Muscle layer of colon (tissue), 2 donors: ENCODE data around the gene PCSK9.

Source experiments
- H3K27ac ChIP-seq: one replicate; pipeline ENCODE4 v1.7.0; 2013; ENCODE audit warnings: low read depth, mild to moderate bottlenecking, low read length, moderate library complexity
- H3K27me3 ChIP-seq, 2 donors: one replicate each; pipeline ENCODE4 v1.7.0; 2013; ENCODE audit warnings: low read length in 2 of 2, mild to moderate bottlenecking in 2 of 2; ENCODE audit not compliant: insufficient read depth in 2 of 2, control insufficient read depth in 1 of 2
- H3K36me3 ChIP-seq: one replicate; pipeline ENCODE4 v1.7.0; 2013; ENCODE audit warnings: mild to moderate bottlenecking, low read length; ENCODE audit not compliant: insufficient read depth
- H3K4me1 ChIP-seq: one replicate; pipeline ENCODE4 v1.7.0; 2013; ENCODE audit warnings: mild to moderate bottlenecking, low read length; ENCODE audit not compliant: insufficient read depth
- H3K4me3 ChIP-seq, 2 donors: one replicate each; pipeline ENCODE4 v1.7.0; 2013; ENCODE audit warnings: low read length in 2 of 2, low read depth in 1 of 2, mild to moderate bottlenecking in 1 of 2, moderate library complexity in 1 of 2
- H3K9ac ChIP-seq: one replicate; pipeline ENCODE4 v1.7.0; 2013; ENCODE audit warnings: low read length
- H3K9me3 ChIP-seq: one replicate; pipeline ENCODE4 v1.7.0; 2013; ENCODE audit warnings: mild to moderate bottlenecking, low read length
- donor health status: abdominal sarcoma.
- donor health status: Adenocarcinoma of cecum.

Gene PCSK9

DNA sequence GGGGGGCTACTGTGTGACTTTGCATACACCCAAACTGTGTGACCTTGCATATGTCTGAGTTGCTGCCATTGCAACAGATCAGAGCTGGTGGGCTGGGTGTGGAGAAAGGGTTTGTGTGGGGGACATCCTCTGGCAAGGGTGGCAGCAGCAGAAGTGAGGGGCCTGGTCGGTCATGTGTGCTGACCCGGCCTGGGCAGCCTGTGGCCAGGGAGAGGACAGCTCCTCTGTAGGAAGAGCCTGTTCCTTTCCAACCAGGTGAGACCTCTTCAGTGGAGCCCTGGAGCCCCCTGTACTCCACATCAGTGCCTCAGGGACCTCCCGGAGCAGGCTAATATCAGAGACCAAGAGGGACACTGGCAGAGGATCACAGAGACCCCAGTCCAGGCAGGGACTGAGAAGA, 8.3 kb downstream of the PCSK9 start:
- H3K4me1 ChIP-seq = no peaks in the 10 kb centered on the region
- H3K27me3 ChIP-seq = no peaks in the 10 kb centered on the region

DNA sequence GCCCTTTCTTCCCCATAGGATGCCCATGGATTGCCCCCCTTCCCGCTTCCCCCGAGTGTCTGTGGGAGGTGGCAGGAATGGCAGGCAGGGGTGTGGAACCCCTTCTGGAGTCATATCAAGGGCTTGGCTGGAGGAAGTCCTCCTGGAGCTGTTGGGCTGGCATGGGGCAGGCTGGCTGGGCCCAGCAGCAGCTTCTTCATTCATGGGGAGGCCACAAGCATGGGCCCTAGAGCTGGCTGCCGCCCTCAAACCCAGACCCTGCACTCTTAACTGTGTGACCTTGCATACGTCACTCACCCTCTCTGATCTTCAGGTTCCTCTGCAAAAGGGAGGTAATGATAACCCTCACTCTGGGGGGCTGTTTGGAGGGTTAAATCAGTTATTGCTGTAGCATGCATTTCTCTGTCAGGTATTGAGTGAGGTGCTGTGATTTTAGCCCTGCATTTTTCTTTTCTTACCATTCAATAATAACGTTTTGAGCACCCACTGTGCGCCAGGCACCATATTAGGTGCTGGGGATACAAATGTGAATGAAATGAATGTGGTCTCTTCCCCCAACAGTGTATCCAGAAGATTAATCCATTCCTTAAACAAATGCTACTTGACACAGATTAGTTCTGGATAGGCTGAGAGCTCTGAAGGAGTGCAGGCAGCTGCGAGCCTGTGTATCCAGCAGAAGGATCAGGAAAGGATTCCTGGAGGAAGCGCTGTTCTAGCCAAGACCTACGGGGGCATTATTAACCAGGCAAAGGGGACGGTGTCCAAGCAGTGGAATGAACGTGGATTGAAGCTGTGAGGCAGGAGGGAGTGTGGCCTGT, 9.3 kb downstream of the PCSK9 start:
- Histone ChIP-seq H3K4me3 (no peak overlapping the region), H3K27ac (no peak overlapping the region), H3K4me1 (no peaks in the 10 kb centered on the region), H3K27me3 (no peaks in the 10 kb centered on the region), H3K9ac (no peak overlapping the region), H3K36me3 (no peaks in the 10 kb centered on the region), H3K9me3 (no peaks in the 10 kb centered on the region)

More for the DNA sequence above, 8.3 kb downstream of the PCSK9 start:
- Histone ChIP-seq H3K9me3 (no peaks in the 10 kb centered on the region), H3K9ac (no peak overlapping the region), H3K27ac (no peak overlapping the region), H3K36me3 (no peaks in the 10 kb centered on the region), H3K4me3 (no peak overlapping the region)

- no peaks in the 10 kb centered on the region for H3K36me3 ChIP-seq
- no peak overlapping the region for H3K9ac ChIP-seq
- no peak overlapping the region for H3K4me3 ChIP-seq
- no peaks in the 10 kb centered on the region for H3K4me1 ChIP-seq
- H3K27me3 ChIP-seq = no peaks in the 10 kb centered on the region
- H3K9me3 ChIP-seq = no peaks in the 10 kb centered on the region
- no peak overlapping the region for H3K27ac ChIP-seq
These were observed 10.0 kb downstream of the PCSK9 start for GRCh38 chr1:55049271-55049913.

DNA sequence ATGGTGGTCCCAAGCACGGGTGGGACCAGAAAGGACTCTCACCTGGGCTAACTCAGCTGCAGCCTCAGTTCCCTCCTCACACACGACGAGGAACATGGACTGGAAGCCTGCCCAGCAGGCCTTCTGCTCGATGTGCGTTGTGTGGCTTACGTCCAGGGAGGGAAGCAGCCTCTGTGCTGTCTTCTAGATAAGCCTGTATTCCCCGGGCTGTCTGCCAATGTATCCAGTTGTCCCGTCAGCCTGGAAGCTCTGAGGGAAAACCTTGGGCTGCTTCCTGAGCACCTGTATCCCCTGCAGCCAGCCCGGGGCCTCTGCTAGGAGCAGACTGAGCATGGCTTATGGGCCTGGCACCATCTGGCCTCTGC, 10.5 kb downstream of the PCSK9 start:
- Histone ChIP-seq H3K9me3 (no peaks in the 10 kb centered on the region), H3K4me1 (no peaks in the 10 kb centered on the region), H3K27me3 (no peaks in the 10 kb centered on the region), H3K27ac (no peak overlapping the region), H3K36me3 (no peaks in the 10 kb centered on the region), H3K9ac (no peak overlapping the region), H3K4me3 (no peak overlapping the region)

- no peak overlapping the region for H3K4me3 ChIP-seq
- no peak overlapping the region for H3K27ac ChIP-seq
- no peaks in the 10 kb centered on the region for H3K27me3 ChIP-seq
- H3K9ac ChIP-seq = no peak overlapping the region
- no peaks in the 10 kb centered on the region for H3K36me3 ChIP-seq
- no peaks in the 10 kb centered on the region for H3K9me3 ChIP-seq
- H3K4me1 ChIP-seq = no peaks in the 10 kb centered on the region
These were observed 10.9 kb downstream of the PCSK9 start for GRCh38 chr1:55050283-55050682.

GRCh38 chr1:55051169-55051568, 11.8 kb downstream of the PCSK9 start:
- Histone ChIP-seq H3K4me1 (no peaks in the 10 kb centered on the region), H3K36me3 (no peaks in the 10 kb centered on the region), H3K9ac (no peak overlapping the region), H3K4me3 (no peak overlapping the region), H3K9me3 (no peaks in the 10 kb centered on the region), H3K27ac (no peak overlapping the region), H3K27me3 (no peaks in the 10 kb centered on the region)

- Histone ChIP-seq H3K36me3 (no peaks in the 10 kb centered on the region), H3K4me1 (no peaks in the 10 kb centered on the region), H3K9ac (no peak overlapping the region), H3K27me3 (no peaks in the 10 kb centered on the region), H3K4me3 (no peak overlapping the region), H3K9me3 (no peaks in the 10 kb centered on the region), H3K27ac (no peak overlapping the region)
These were observed 12.3 kb downstream of the PCSK9 start for GRCh38 chr1:55051621-55052020.

GRCh38 chr1:55052221-55053142, 13.1 kb downstream of the PCSK9 start:
- no peak overlapping the region for H3K4me3 ChIP-seq
- no peaks in the 10 kb centered on the region for H3K4me1 ChIP-seq
- H3K27ac ChIP-seq = no peak overlapping the region
- no peaks in the 10 kb centered on the region for H3K9me3 ChIP-seq
- H3K27me3 ChIP-seq = no peaks in the 10 kb centered on the region
- H3K9ac ChIP-seq = no peak overlapping the region
- no peaks in the 10 kb centered on the region for H3K36me3 ChIP-seq

GRCh38 chr1:55053265-55053954, 14.1 kb downstream of the PCSK9 start:
- Histone ChIP-seq H3K9me3 (no peaks in the 10 kb centered on the region), H3K27me3 (no peaks in the 10 kb centered on the region), H3K9ac (no peak overlapping the region), H3K27ac (no peak overlapping the region), H3K4me3 (no peak overlapping the region), H3K36me3 (no peaks in the 10 kb centered on the region), H3K4me1 (no peaks in the 10 kb centered on the region)

DNA sequence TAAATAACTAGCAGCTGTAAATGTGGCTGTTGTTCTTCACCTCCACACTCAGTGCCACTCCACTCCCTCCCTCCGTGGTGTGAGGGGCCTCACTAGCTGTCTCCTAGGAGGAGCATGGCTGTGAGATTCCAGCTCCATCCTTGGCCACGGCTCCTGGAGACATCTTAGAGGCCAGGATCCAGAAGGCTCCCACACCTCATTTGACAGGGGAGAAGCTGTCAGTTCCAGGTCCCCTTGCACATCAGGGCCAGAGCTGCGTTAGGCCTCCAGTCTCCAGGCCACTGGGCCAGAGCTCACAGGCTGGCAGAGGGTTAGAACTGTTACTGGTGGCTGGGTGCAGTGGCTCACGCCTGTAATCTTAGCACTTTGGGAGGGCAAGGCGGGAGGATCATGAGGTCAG, 15.0 kb downstream of the PCSK9 start:
- H3K36me3 ChIP-seq = no peaks in the 10 kb centered on the region
- H3K4me3 ChIP-seq = no peak overlapping the region
- no peak overlapping the region for H3K27ac ChIP-seq
- no peak overlapping the region for H3K9ac ChIP-seq
- H3K4me1 ChIP-seq = no peaks in the 10 kb centered on the region
- H3K27me3 ChIP-seq = no peaks in the 10 kb centered on the region
- no peaks in the 10 kb centered on the region for H3K9me3 ChIP-seq
